HepG2 (cell line): ENCODE data around the gene UNC5B. TPM values are rescaled to one million over a fixed set of nuclear protein-coding genes. Genes with fewer than 3 reads are reported as not detected.

ENCODE experiments used
- ATAC-seq: fragments of 200-7000 bp; cut with Tn5 transposase; 3 replicates; pipeline ENCODE4 v1.9.1; 2020; ENCODE audit warnings: mild to moderate bottlenecking, moderate library complexity
- BruUV-seq: library from RNA; stranded (reverse); fragments of 400-500 nt; replicated peaks from 2 replicates; lab custom pipeline; 2021; lab: Mats Ljungman, UMichigan
- CTCF ChIA-PET: fragments of 300-600 bp; formaldehyde crosslinking; extraction: SDS; loops from one replicate; lab custom pipeline; 2021; ENCODE audit warnings: low total read pairs, inconsistent platforms, low intra/inter-chr PET ratio; lab: Yijun Ruan, JAX
- POLR2A ChIA-PET: fragments of 350-600 bp; sonication (Branson Sonifier 250); formaldehyde crosslinking; loops from one replicate; lab custom pipeline; 2020; ENCODE audit warnings: antibody characterized with exemption, inconsistent platforms; lab: Yijun Ruan, JAX
- DNase-seq: peaks from one replicate; pipeline ENCODE4 v3.0.0-alpha.2; 2015; ENCODE audit warnings: low spot score
- FAIRE-seq: peaks from 3 replicates; lab custom pipeline; 2011; peaks lifted over from hg19 to GRCh38; lab: Jason Lieb, UNC
- H2AFZ ChIP-seq: one replicate; pipeline ENCODE4 v1.6.1; 2011; ENCODE audit warnings: low read length, inconsistent platforms
- H3K27ac ChIP-seq: fragments of 300-600 bp; 3 replicates; pipeline ENCODE4 v1.8.0; 2011; ENCODE audit warnings: mixed run types, mild to moderate bottlenecking, mixed read lengths, low read length, inconsistent platforms; ENCODE audit not compliant: insufficient read depth; ENCODE audit errors: extremely low read length
- H3K27me3 ChIP-seq, 2 experiments: fragments of 200-600 bp in 1 of 2; 2 replicates in 1 of 2; 3 replicates in 1 of 2; pipeline versions ENCODE4 v1.6.0 to v1.8.0; 2011; ENCODE audit warnings: low read length in 2 of 2, mild to moderate bottlenecking in 2 of 2, moderate library complexity in 2 of 2, inconsistent platforms in 1 of 2; ENCODE audit not compliant: insufficient read depth in 2 of 2, control insufficient read depth in 1 of 2
- H3K36me3 ChIP-seq, 2 experiments: fragments of 200-600 bp in 1 of 2; replicated peaks in 1 of 2; 2 replicates in 1 of 2; 3 replicates in 1 of 2; pipeline versions ENCODE4 v1.5.1 to v1.8.0; 2011; ENCODE audit warnings: low read length in 2 of 2, inconsistent platforms in 1 of 2; ENCODE audit not compliant: insufficient read depth in 2 of 2, control insufficient read depth in 1 of 2
- H3K4me1 ChIP-seq: 2 replicates; pipeline ENCODE4 v1.5.1; 2012; ENCODE audit warnings: low read length, inconsistent platforms; ENCODE audit not compliant: insufficient read depth
- H3K4me2 ChIP-seq: 2 replicates; pipeline ENCODE4 v1.6.0; 2011; ENCODE audit warnings: low read depth, low read length, inconsistent platforms
- H3K4me3 ChIP-seq, 3 experiments: fragments of 200-600 bp in 1 of 3; sonication (generic), shearing (Covaris generic) in 1 of 3; replicated peaks in 1 of 3; 2 replicates each; pipeline ENCODE4 v1.5.1; 2011 to 2016; ENCODE audit warnings: low read length in 3 of 3, inconsistent platforms in 2 of 3, low read depth in 2 of 3, mild to moderate bottlenecking in 2 of 3, control low read depth in 1 of 3, mixed read lengths in 1 of 3; ENCODE audit not compliant: insufficient read depth in 1 of 3
- H3K79me2 ChIP-seq: one replicate; pipeline ENCODE4 v1.6.1; 2011; ENCODE audit warnings: low read length, inconsistent platforms; ENCODE audit not compliant: insufficient read depth
- H3K9ac ChIP-seq: 2 replicates; pipeline ENCODE4 v1.6.0; 2011; ENCODE audit warnings: mild to moderate bottlenecking, low read depth, low read length, inconsistent platforms; ENCODE audit not compliant: insufficient read depth
- H3K9me3 ChIP-seq: 2 replicates; pipeline ENCODE4 v1.5.1; 2012; ENCODE audit warnings: mild to moderate bottlenecking, low read length
- H4K20me1 ChIP-seq: 2 replicates; pipeline ENCODE4 v1.6.0; 2011; ENCODE audit warnings: inconsistent platforms, mild to moderate bottlenecking, low read length, moderate library complexity; ENCODE audit not compliant: insufficient read depth
- ATF4 ChIP-seq, 2 experiments: fragments of 450-650 bp in 1 of 2; sonication (generic) in 1 of 2; formaldehyde crosslinking; IDR thresholded peaks; 2 replicates each; pipeline versions ENCODE4 v1.5.0 to v1.8.0; 2020 to 2022; ENCODE audit warnings: mild to moderate bottlenecking in 1 of 2, missing genetic modification reagents in 1 of 2
- CCAR2 ChIP-seq: fragments of 200-400 bp; formaldehyde crosslinking; optimal IDR thresholded peaks from 2 replicates; pipeline ENCODE3; 2018; ENCODE audit warnings: low read depth, mild to moderate bottlenecking, low read length, moderate library complexity
- SMARCC2 ChIP-seq: fragments of 450-650 bp; IDR thresholded peaks from 2 replicates; pipeline ENCODE4 v1.6.1; 2017; ENCODE audit warnings: antibody characterized with exemption, mild to moderate bottlenecking
- SRSF4 ChIP-seq: fragments of 200-400 bp; formaldehyde crosslinking; IDR thresholded peaks from one replicate; pipeline ENCODE4 v1.6.1; 2018; ENCODE audit warnings: mild to moderate bottlenecking, low read depth, low read length, moderate library complexity; ENCODE audit not compliant: poor library complexity, severe bottlenecking
- ZBTB1 ChIP-seq: sonication (generic); formaldehyde crosslinking; IDR thresholded peaks from 2 replicates; pipeline ENCODE4 v1.4.0; 2020; ENCODE audit warnings: missing genetic modification reagents, borderline replicate concordance
- WGBS: methylation state at CpG from one replicate; pipeline ENCODE4 v1.1.6; 2017; ENCODE audit warnings: low lambda C conversion rate; 5-methylcytosine and 5-hydroxymethylcytosine counted together
- in situ Hi-C: cut with HindIII; loops from 2 replicates; pipeline ENCODE4 v1.10.0; 2017; ENCODE audit warnings: low pct_unique_long_range_greater_than_20kb; ENCODE audit not compliant: extremely low pct_ligation_motif_present
- intact Hi-C: fragments of 100-400 bp; cut with micrococcal nuclease; formaldehyde crosslinking; loops from one replicate; pipeline ENCODE4 v1.10.0; 2022; ENCODE audit not compliant: unreplicated experiment
- polyA plus RNA-seq, 8 experiments: library from polyadenylated mRNA; depleted of rRNA in 3 of 8; stranded (reverse) in 7 of 8; unstranded in 1 of 8; fragments of >200 nt; fragmentation: Illumina TruSeq in 4 of 8; extraction: Trizol in 4 of 8; gene quantifications; 2 replicates each; pipeline versions ENCODE4 v1.2.1 to v1.2.3, GENCODE V29; 2011 to 2016; ENCODE audit warnings: low read depth in 4 of 8, missing spikeins in 1 of 8, mixed read lengths in 1 of 8; ENCODE audit not compliant: insufficient read depth in 1 of 8
- total RNA-seq, 5 experiments: library from RNA; depleted of rRNA; stranded (reverse); fragments of >200 nt; fragmentation: Illumina TruSeq; extraction: Trizol; gene quantifications; 2 replicates each; pipeline ENCODE4 v1.2.3, GENCODE V29; 2016; ENCODE audit warnings: low read depth in 1 of 5

Gene UNC5B
- total and polyA plus RNA-seq, 2 of the 13 experiments (the other 11 are each of a cell fraction or from before 2014, with no cell fraction given) = 0.07 TPM

- H3K9ac ChIP-seq = no peak overlapping the region
- TF ChIP-seq ZBTB1 (CRISPR knock-in tag) (no peak), ATF4 (CRISPR knock-in tag; IDR thresholded peaks at IDR 0.05) (no peak), CCAR2 (no peak), SRSF4 (no peak), SMARCC2 (no peak)
- ChIA-PET CTCF (interaction anchor here (1.3 kb wide), 1 partner anchor 343 kb away, joined by 5 read pairs; no protein-coding TSS in a partner anchor), POLR2A (no interaction called here)
- no peaks in the 10 kb centered on the region for H3K36me3 ChIP-seq
- no peaks in the 10 kb centered on the region for H3K79me2 ChIP-seq
- no peak overlapping the region for H3K27ac ChIP-seq
- FAIRE-seq (no peak), DNase-seq (no peak), ATAC-seq (no peak)
- BruUV-seq = no TSS peak
- H3K4me3 ChIP-seq = no peak overlapping the region
- no peak overlapping the region for H2AFZ ChIP-seq
- peaks cover 2 to 3% of the 10 kb centered on the region in 2 experiments; a peak in 2 of 5 replicates for H3K27me3 ChIP-seq
- H3K4me1 ChIP-seq = peaks cover 13% of the 10 kb centered on the region
- H4K20me1 ChIP-seq = no peaks in the 10 kb centered on the region
- in situ Hi-C loops = no loop called here
- 33% methylated on average over 9 of the region's 11 CpGs for WGBS
- no peak overlapping the region for H3K4me2 ChIP-seq
- intact Hi-C loops = loop anchor here (1.0 kb wide), 1 partner anchor 365 kb away; no protein-coding TSS in a partner anchor
- no peaks in the 10 kb centered on the region for H3K9me3 ChIP-seq
These were observed 56.4 kb downstream of the UNC5B start for GRCh38 chr10:71268758-71269157.
